ENCODE data around the gene DOK4. TPM values are rescaled to one million over a fixed set of nuclear protein-coding genes. Genes with fewer than 3 reads are reported as not detected.

Gene DOK4
- total and polyA plus RNA-seq, 2 of the 8 experiments (the other 6 are each of a cell fraction or from before 2014, with no cell fraction given) = 24.0 to 28.9 TPM

- FAIRE-seq (no peak), DNase-seq (ENCODE audit: low read depth in 1 of 2, low spot score in 2 of 2) (no peak)
- Histone ChIP-seq H3K27ac (ENCODE audit: low read depth, low read length) (no peak overlapping the region), H3K4ac (replicated peaks; ENCODE audit: insufficient read length, low read depth, low read length) (no peak overlapping the region), H3K14ac (ENCODE audit: insufficient read length) (no peak overlapping the region), H2BK15ac (ENCODE audit: low read length) (no peak overlapping the region), H4K20me1 (replicated peaks in 1 of 2; ENCODE audit: control insufficient read depth in 1 of 2, insufficient read depth in 2 of 2, low read length in 2 of 2) (no peaks in the 10 kb centered on the region), H2BK12ac (ENCODE audit: low read depth, low read length) (no peak overlapping the region), H3K4me3 (ENCODE audit: extremely low read depth in 1 of 4, insufficient read depth in 2 of 4, low read depth in 3 of 4, low read length in 4 of 4) (no peak overlapping the region), H3K27me3 (replicated peaks in 1 of 4; ENCODE audit: control insufficient read depth in 3 of 4, extremely low read depth in 1 of 4, insufficient read depth in 3 of 4, low read length in 3 of 4) (no peaks in the 10 kb centered on the region), H2AFZ (ENCODE audit: low read length) (no peak overlapping the region), H3K79me1 (ENCODE audit: low read depth, low read length) (no peaks in the 10 kb centered on the region), H4K5ac (ENCODE audit: insufficient read length, low read depth, low read length) (no peak overlapping the region), H2BK5ac (ENCODE audit: low read depth, low read length) (no peak overlapping the region), H3K9ac (replicated peaks in 1 of 4; ENCODE audit: extremely low read depth in 1 of 4, low read depth in 3 of 4, low read length in 3 of 4) (no peak overlapping the region), H4K91ac (replicated peaks; ENCODE audit: insufficient read length, low read length) (no peak overlapping the region), H2AK5ac (ENCODE audit: low read depth, low read length) (no peak overlapping the region), H3K4me2 (ENCODE audit: insufficient read depth in 1 of 2, low read depth in 2 of 2, low read length in 2 of 2) (no peak overlapping the region), H2BK120ac (replicated peaks; ENCODE audit: low read depth, low read length) (no peak overlapping the region), H3K18ac (ENCODE audit: extremely low read depth, low read length) (no peak overlapping the region), H3K36me3 (ENCODE audit: control insufficient read depth in 2 of 4, insufficient read depth in 4 of 4, low read length in 3 of 4) (peaks cover 13 to 57% (median 44%) of the 10 kb centered on the region in 4 experiments; a peak in 7 of 8 replicates), H3K23me2 (ENCODE audit: low read depth, low read length) (no peaks in the 10 kb centered on the region), H3K79me2 (ENCODE audit: control insufficient read depth in 1 of 2, insufficient read depth in 2 of 2, low read length in 2 of 2) (no peaks in the 10 kb centered on the region), H4K8ac (ENCODE audit: extremely low read depth, insufficient read depth, low read length) (no peak overlapping the region), H3K23ac (ENCODE audit: insufficient read length) (no peak overlapping the region), H3K56ac (replicated peaks; ENCODE audit: insufficient read length, low read depth, low read length) (no peak overlapping the region), H2BK20ac (ENCODE audit: low read length) (no peak overlapping the region), H3K9me3 (ENCODE audit: insufficient read depth in 2 of 2, low read depth in 1 of 2, low read length in 1 of 2) (peaks cover 3% of the 10 kb centered on the region in 2 experiments; a peak in 2 of 4 replicates), H3K4me1 (replicated peaks in 1 of 4; ENCODE audit: control insufficient read depth in 3 of 4, insufficient read depth in 4 of 4, low read length in 3 of 4) (no peaks in the 10 kb centered on the region)
- CTCF ChIA-PET (ENCODE audit: partially characterized antibody) = interaction anchor here (1.0 to 1.1 kb wide), 4 partner anchors 9 to 17 kb away, joined by 3 read pairs; no protein-coding TSS in a partner anchor
- WGBS, 2 experiments (ENCODE audit: extremely low coverage in 1 of 2, insufficient coverage in 1 of 2, insufficient read length in 1 of 2, insufficient replicate concordance in 2 of 2, low coverage in 1 of 2, low lambda C conversion rate in 2 of 2, missing lambda C conversion rate in 1 of 2) = 92% methylated on average over 1 of the region's 1 CpG; no CpG with 5 or more reads in 1 of the 2 experiments
- no peak for TF ChIP-seq CBX5 (IDR thresholded peaks at IDR 0.05; ENCODE audit: low read depth, low read length)
- no peak for TF ChIP-seq JUN (IDR thresholded peaks at IDR 0.05; ENCODE audit: low read depth, low read length)
- TF ChIP-seq ASH2L (IDR thresholded peaks at IDR 0.05; ENCODE audit: low read length) = no peak
- no peak for TF ChIP-seq SAP30 (IDR thresholded peaks at IDR 0.05; ENCODE audit: insufficient read depth, insufficient replicate concordance, low read length)
- no peak for TF ChIP-seq KDM5A (IDR thresholded peaks at IDR 0.05; ENCODE audit: low read length)
- no peak for TF ChIP-seq RFX5 (IDR thresholded peaks at IDR 0.05; ENCODE audit: borderline replicate concordance, low read depth, low read length)
- TF ChIP-seq SP2 (IDR thresholded peaks at IDR 0.05; ENCODE audit: low read length) = no peak
- no peak for TF ChIP-seq FOSL1 (IDR thresholded peaks at IDR 0.05; ENCODE audit: insufficient read depth, low read depth, low read length)
- TF ChIP-seq BRCA1 (IDR thresholded peaks at IDR 0.05; ENCODE audit: low read depth, low read length) = no peak
- TF ChIP-seq HDAC6 (IDR thresholded peaks at IDR 0.05; ENCODE audit: low read depth, low read length) = no peak
- no peak for TF ChIP-seq SIN3A (conservative IDR thresholded peaks at IDR 0.05 in 1 of 2, IDR thresholded peaks at IDR 0.05 in 1 of 2; ENCODE audit: low read depth in 1 of 2, low read length in 2 of 2)
- no peak for TF ChIP-seq TCF12 (IDR thresholded peaks at IDR 0.05; ENCODE audit: low read depth, low read length)
- TF ChIP-seq, protein P1, sequence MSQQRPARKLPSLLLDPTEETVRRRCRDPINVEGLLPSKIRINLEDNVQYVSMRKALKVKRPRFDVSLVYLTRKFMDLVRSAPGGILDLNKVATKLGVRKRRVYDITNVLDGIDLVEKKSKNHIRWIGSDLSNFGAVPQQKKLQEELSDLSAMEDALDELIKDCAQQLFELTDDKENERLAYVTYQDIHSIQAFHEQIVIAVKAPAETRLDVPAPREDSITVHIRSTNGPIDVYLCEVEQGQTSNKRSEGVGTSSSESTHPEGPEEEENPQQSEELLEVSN (IDR thresholded peaks at IDR 0.05) = no peak
- POLR2A ChIA-PET (ENCODE audit: partially characterized antibody) = interaction anchor here (1.3 kb wide), 2 partner anchors 9 to 10 kb away, joined by 3 to 4 read pairs; no protein-coding TSS in a partner anchor
Observed at GRCh38 chr16:57435838-57436237, 50.5 kb downstream of the DOK4 start.

All from H1 (cell line).